GM21529 (cell line): Measurements from ENCODE around the gene UNC13C.
"Not testable (repeated sequence)": the region's sequence is repeated elsewhere in the genome, so short reads cannot be mapped to it uniquely, and the experiment has no call there.

Source experiments
- ATAC-seq: cut with Tn5 transposase; IDR thresholded peaks from one replicate; pipeline ENCODE4 v1.9.1; 2021; ENCODE audit not compliant: unreplicated experiment

Gene UNC13C

GRCh38 chr15:54450288-54450687 is 472.0 kb downstream of the UNC13C start:
- ATAC-seq, result not testable (repeated sequence)

- no peak for ATAC-seq
These were observed 478.2 kb downstream of the UNC13C start for GRCh38 chr15:54456413-54456812.

- ATAC-seq, result no peak
These were observed 484.3 kb downstream of the UNC13C start for GRCh38 chr15:54462511-54462913.

- ATAC-seq, result no peak
These were observed 503.6 kb downstream of the UNC13C start for GRCh38 chr15:54481819-54482218.

DNA sequence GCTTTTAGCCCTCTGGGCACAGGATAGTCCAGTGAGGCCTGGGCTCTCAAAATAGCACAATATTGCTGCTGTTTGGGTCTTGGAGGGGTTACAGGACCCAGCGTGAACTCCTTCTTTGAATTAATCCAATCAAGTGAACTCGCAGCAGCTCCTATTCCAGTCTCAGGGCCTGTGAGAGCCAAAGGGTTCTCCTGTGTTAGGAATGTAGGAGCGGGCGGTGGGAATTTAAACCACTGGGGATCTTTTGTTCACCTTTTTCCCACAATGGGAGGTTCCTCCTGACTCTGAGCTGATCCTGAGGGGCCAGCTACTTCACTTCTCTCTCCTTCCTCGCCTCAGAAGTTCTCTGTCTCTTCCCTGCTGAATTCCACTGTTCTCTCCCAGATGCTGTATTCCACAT is 504.0 kb downstream of the UNC13C start:
- ATAC-seq, result no peak

GRCh38 chr15:54500330-54500729 is 522.1 kb downstream of the UNC13C start:
- ATAC-seq, result no peak

DNA sequence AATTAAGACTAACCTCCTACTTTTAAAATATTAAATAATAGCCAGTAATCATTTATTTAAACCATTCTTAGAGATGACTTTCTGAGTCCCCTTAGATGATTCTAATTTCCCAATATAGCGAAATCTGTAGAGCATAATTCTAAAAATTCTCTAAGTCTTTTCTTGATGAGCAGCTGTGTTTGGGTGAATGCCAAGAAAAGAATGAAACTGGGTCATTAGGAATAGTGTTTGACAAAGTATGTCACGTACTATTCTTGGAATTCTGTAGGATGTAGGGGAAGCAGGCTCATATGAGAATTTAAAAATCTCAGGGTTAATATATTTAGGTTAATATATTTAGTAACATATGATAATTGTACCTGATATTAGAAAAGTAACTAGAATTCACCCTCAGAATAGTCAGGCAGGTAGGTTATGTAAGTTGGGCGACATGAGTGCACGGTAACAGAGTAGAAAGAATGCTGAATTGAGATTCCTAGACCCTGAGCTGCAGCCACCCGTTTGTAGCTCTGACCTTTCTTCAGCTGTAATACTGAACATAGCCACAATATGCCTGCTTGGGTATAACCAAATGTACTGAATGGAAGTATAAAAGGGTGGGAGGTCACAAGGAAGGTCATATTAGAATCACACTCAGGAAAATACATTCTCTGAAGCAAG is 524.3 kb downstream of the UNC13C start:
- no peak for ATAC-seq

- ATAC-seq, result no peak
These were observed 526.5 kb downstream of the UNC13C start for GRCh38 chr15:54504695-54505094.

GRCh38 chr15:54506977-54507524 is 528.8 kb downstream of the UNC13C start:
- ATAC-seq, result no peak

DNA sequence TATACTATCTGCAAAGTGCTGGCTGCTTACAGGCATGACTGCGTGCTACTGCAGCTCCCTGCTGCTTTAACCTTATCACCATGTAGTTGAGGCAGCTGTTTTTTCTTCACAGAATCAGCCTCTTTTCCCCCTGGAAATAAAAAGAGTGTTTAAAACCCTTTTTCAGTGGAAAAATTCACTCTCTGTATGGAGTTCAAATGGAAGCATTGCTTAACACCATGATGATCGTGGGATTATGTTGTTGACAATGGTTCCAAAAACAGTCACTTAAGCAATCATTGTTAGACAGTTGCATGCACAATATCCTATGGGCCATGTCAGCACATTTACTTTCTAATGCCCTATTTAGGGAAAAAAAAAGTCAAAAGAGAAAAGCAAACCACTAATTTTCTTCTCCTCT is 536.4 kb downstream of the UNC13C start:
- no peak for ATAC-seq

- no peak for ATAC-seq
These were observed 537.7 kb downstream of the UNC13C start for GRCh38 chr15:54515664-54516582.

GRCh38 chr15:54517366-54517765 is 539.1 kb downstream of the UNC13C start:
- no peak for ATAC-seq

DNA sequence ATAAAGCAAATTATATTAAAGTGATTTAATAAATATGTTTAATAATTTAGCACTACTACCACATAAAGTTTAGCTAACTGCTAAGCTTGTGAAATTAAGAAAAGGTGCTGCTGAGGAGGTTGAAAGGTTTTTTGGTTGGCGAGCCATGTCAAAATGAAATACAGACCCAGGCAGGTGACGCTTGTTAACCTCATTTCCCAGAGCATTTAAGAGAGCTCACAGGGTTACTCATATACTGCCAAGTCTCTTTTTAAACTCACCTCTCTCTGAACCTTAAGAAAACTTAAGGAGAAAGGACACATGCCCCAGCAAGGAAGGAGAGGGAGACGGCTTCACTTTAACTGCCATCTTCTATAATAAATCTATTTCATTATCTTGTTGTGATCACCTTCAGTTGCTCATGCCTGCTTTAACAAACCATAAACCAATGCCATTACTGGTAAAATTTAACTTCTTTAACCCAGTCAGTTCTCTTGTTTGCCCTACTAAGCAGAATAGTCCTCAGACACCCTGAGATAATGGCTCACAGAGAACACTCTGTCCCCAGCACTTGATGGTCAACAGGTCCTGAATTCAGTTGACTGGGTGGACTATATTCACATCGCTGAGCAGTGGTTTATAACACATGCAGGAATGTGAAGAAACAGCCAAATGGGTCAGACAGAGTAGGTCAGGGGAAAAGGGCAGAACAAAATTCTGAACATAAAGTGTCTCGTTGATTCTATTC is 540.1 kb downstream of the UNC13C start:
- no peak for ATAC-seq

DNA sequence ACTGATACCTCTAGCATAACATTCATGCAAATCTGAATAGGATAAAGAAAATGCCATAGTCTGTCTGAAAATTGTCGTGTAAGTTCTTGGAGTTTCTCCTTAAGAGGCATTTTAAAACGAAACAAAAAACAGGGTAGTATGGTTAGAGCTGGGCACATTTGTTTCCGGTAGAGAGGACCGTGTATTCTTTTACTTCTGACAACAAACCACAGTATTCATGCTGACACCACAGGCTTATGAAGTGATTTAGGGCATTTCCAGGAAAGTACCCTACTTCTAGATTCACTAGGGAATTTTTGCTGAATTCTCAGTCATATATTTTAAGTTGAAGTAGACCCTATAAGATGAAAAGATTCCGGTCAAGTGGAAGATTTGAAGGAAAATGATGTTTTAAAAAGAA is 541.3 kb downstream of the UNC13C start:
- ATAC-seq, result no peak

GRCh38 chr15:54520616-54521015 is 542.4 kb downstream of the UNC13C start:
- no peak for ATAC-seq

GRCh38 chr15:54521206-54521605 is 543.0 kb downstream of the UNC13C start:
- ATAC-seq, result no peak

GRCh38 chr15:54528021-54528420 is 549.8 kb downstream of the UNC13C start:
- no peak for ATAC-seq

- no peak for ATAC-seq
These were observed 562.5 kb downstream of the UNC13C start for GRCh38 chr15:54540721-54541120.

- ATAC-seq, result no peak
These were observed 569.2 kb downstream of the UNC13C start for GRCh38 chr15:54547491-54547890.

DNA sequence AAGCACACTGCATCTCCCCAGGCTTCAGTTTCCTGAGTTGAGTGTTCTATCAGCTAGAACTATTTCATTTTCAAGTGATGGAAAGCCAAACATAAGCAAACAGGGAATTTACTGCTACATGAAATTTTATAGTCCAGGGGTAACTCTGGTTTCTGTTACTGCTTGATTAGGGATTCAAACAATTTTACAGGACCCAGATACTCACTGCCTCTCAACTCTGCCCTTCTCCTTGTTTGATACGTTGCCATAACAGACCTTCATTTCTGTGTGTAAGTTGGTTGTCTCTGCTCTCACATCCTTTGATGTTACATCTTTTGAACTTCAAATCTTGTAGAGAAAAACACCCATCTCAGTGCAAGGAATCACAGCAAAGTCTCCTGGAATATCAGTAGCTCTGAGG is 572.7 kb downstream of the UNC13C start:
- ATAC-seq, result no peak

DNA sequence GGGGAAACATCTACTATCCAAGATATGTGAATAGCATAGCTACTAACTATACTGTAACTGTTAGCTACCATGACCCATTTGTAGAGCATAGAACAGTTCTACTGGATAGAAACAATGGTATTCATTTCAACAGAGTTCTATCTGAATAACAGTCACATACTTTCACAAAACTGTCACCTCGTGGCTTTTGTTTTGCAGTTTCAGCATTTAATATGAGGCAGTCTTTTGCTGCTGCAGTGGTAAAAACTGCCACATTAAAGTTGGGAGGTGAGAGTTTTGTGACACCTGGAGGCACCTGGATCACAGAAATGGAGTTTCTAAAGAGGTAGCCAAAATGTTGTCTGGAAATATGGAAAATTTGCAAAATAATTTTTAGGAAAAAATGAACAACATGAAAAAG is 578.0 kb downstream of the UNC13C start:
- ATAC-seq, result no peak
